ENCODE results near the gene JAK2. TPM values are rescaled to one million over a fixed set of nuclear protein-coding genes. Genes with fewer than 3 reads are reported as not detected.

The JAK2 gene
- total and polyA plus RNA-seq, 10 of the 15 experiments (the other 5 are each of a cell fraction or from before 2014, with no cell fraction given), result 4.1 to 22.9 (median 13.7) TPM

GRCh38 chr9:4985386-4986266 lies 554 bp downstream of the JAK2 start (continued):
- no peak for TF ChIP-seq BCLAF1 (IDR thresholded peaks at IDR 0.05)
- TF ChIP-seq SMAD1 (IDR thresholded peaks at IDR 0.05; ENCODE audit: low read depth, partially characterized antibody), result no peak
- TF ChIP-seq, protein P1, sequence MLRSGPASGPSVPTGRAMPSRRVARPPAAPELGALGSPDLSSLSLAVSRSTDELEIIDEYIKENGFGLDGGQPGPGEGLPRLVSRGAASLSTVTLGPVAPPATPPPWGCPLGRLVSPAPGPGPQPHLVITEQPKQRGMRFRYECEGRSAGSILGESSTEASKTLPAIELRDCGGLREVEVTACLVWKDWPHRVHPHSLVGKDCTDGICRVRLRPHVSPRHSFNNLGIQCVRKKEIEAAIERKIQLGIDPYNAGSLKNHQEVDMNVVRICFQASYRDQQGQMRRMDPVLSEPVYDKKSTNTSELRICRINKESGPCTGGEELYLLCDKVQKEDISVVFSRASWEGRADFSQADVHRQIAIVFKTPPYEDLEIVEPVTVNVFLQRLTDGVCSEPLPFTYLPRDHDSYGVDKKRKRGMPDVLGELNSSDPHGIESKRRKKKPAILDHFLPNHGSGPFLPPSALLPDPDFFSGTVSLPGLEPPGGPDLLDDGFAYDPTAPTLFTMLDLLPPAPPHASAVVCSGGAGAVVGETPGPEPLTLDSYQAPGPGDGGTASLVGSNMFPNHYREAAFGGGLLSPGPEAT (IDR thresholded peaks at IDR 0.05; ENCODE audit: low read depth), result no peak
- TF ChIP-seq, protein P2, sequence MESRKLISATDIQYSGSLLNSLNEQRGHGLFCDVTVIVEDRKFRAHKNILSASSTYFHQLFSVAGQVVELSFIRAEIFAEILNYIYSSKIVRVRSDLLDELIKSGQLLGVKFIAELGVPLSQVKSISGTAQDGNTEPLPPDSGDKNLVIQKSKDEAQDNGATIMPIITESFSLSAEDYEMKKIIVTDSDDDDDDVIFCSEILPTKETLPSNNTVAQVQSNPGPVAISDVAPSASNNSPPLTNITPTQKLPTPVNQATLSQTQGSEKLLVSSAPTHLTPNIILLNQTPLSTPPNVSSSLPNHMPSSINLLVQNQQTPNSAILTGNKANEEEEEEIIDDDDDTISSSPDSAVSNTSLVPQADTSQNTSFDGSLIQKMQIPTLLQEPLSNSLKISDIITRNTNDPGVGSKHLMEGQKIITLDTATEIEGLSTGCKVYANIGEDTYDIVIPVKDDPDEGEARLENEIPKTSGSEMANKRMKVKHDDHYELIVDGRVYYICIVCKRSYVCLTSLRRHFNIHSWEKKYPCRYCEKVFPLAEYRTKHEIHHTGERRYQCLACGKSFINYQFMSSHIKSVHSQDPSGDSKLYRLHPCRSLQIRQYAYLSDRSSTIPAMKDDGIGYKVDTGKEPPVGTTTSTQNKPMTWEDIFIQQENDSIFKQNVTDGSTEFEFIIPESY (IDR thresholded peaks at IDR 0.05), result no peak
- no peak for TF ChIP-seq RFX5 (IDR thresholded peaks at IDR 0.05; ENCODE audit: low read depth, low read length)
- TF ChIP-seq CREM (IDR thresholded peaks at IDR 0.05; ENCODE audit: low read depth), result 0 out of 2 replicates have a peak, but pooled peaks have one; percentile 1
- no peak for TF ChIP-seq TCF7 (IDR thresholded peaks at IDR 0.05; ENCODE audit: borderline replicate concordance)
- TF ChIP-seq ZNF24 (IDR thresholded peaks at IDR 0.05), result 0 out of 2 replicates have a peak, but pooled peaks have one; percentile 53
- no peak for TF ChIP-seq SRF (IDR thresholded peaks at IDR 0.05; ENCODE audit: low read depth in 2 of 2, low read length in 2 of 2)
- TF ChIP-seq ZSCAN29 (IDR thresholded peaks at IDR 0.05), result no peak
- no peak; the same call in 1 of the 2 replicates for TF ChIP-seq TAF1 (IDR thresholded peaks at IDR 0.05; ENCODE audit: borderline replicate concordance, low read depth, low read length)
- no peak for TF ChIP-seq MTA2 (IDR thresholded peaks at IDR 0.05; ENCODE audit: low read depth)
- TF ChIP-seq MEF2B (IDR thresholded peaks at IDR 0.05; ENCODE audit: partially characterized antibody, poor library complexity, severe bottlenecking), result no peak
- TF ChIP-seq IRF4 (IDR thresholded peaks at IDR 0.05; ENCODE audit: low read depth, low read length), result no peak
- no peak for TF ChIP-seq SKIL (IDR thresholded peaks at IDR 0.05; ENCODE audit: low read depth, poor library complexity, severe bottlenecking)
- 0 out of 2 replicates have a peak, but pooled peaks have one; percentile 10 for TF ChIP-seq RAD21 (IDR thresholded peaks at IDR 0.05; ENCODE audit: insufficient read depth, low read depth, low read length)
- TF ChIP-seq PML (IDR thresholded peaks at IDR 0.05; ENCODE audit: low read length), result no peak
